PC-3 (cell line): Measurements from ENCODE around the gene MMP3. TPM values are rescaled to one million over a fixed set of nuclear protein-coding genes. Genes with fewer than 3 reads are reported as not detected.

Experiments
- ATAC-seq: fragments of 200-7000 bp; cut with Tn5 transposase; 2 replicates; pipeline ENCODE4 v1.9.1; 2020; ENCODE audit warnings: mild to moderate bottlenecking, moderate library complexity
- BruUV-seq: library from RNA; stranded (reverse); fragments of 400-500 nt; replicated peaks from 2 replicates; lab custom pipeline; 2021; lab: Mats Ljungman, UMichigan
- CTCF ChIA-PET: fragments of 300-600 bp; sonication (Branson Sonifier 250); formaldehyde crosslinking; loops from one replicate; lab custom pipeline; 2022; ENCODE audit warnings: antibody characterized with exemption; lab: Charles Lee
- POLR2A ChIA-PET: fragments of 300-600 bp; sonication (Branson Sonifier 250); formaldehyde crosslinking; loops from one replicate; lab custom pipeline; 2022; ENCODE audit warnings: antibody characterized with exemption; ENCODE audit not compliant: unreplicated experiment; lab: Charles Lee
- DNase-seq: peaks from one replicate; pipeline ENCODE4 v3.0.0-alpha.2; 2015
- H2AFZ ChIP-seq: fragments of 300-600 bp; sonication (generic); 2 replicates; pipeline ENCODE4 v1.6.0; 2016; ENCODE audit warnings: antibody characterized with exemption, low read length
- H3F3A ChIP-seq: fragments of 300-600 bp; sonication (generic); one replicate; pipeline ENCODE4 v1.6.0; 2017; ENCODE audit warnings: antibody characterized with exemption, low read length, control low read depth, mild to moderate bottlenecking; ENCODE audit not compliant: unreplicated experiment
- H3K27ac ChIP-seq: fragments of 300-600 bp; sonication (generic); 2 replicates; pipeline ENCODE4 v1.5.1; 2016; ENCODE audit warnings: mild to moderate bottlenecking, low read length
- H3K27me3 ChIP-seq: fragments of 300-600 bp; sonication (generic); 2 replicates; pipeline ENCODE4 v1.6.1; 2016; ENCODE audit warnings: low read length, mixed read lengths
- H3K36me3 ChIP-seq: fragments of 300-600 bp; sonication (generic); 2 replicates; pipeline ENCODE4 v1.6.1; 2016; ENCODE audit warnings: low read depth, mixed run types, low read length, mixed read lengths
- H3K4me1 ChIP-seq: fragments of 300-600 bp; sonication (generic); 2 replicates; pipeline ENCODE4 v1.5.1; 2016; ENCODE audit warnings: low read length; ENCODE audit not compliant: insufficient read depth
- H3K4me2 ChIP-seq: fragments of 300-600 bp; sonication (generic); 2 replicates; pipeline ENCODE4 v1.6.0; 2016; ENCODE audit warnings: low read length
- H3K4me3 ChIP-seq: fragments of 300-600 bp; sonication (generic); 2 replicates; pipeline ENCODE4 v1.5.1; 2016; ENCODE audit warnings: mild to moderate bottlenecking, low read length, mixed read lengths
- H3K79me2 ChIP-seq: fragments of 300-600 bp; sonication (generic); 2 replicates; pipeline ENCODE4 v1.6.1; 2017; ENCODE audit warnings: low read length, mixed read lengths
- H3K9ac ChIP-seq: fragments of 300-600 bp; sonication (generic); 2 replicates; pipeline ENCODE4 v1.6.0; 2016; ENCODE audit warnings: mild to moderate bottlenecking, low read length
- H3K9me2 ChIP-seq: fragments of 300-600 bp; sonication (generic); replicated peaks from 2 replicates; pipeline ENCODE4 v1.6.1; 2016; ENCODE audit warnings: mixed run types, low read length, mixed read lengths
- H3K9me3 ChIP-seq: fragments of 300-600 bp; sonication (generic); 2 replicates; pipeline ENCODE4 v1.6.1; 2016; ENCODE audit warnings: low read length, mixed read lengths
- H4K20me1 ChIP-seq: fragments of 300-600 bp; sonication (generic); 2 replicates; pipeline ENCODE4 v1.6.1; 2016; ENCODE audit warnings: low read length, mixed read lengths
- CTCF ChIP-seq: fragments of 300-600 bp; sonication (generic); conservative IDR thresholded peaks from 2 replicates; pipeline ENCODE4 v1.5.1; 2017; ENCODE audit warnings: antibody characterized with exemption, low read depth, mild to moderate bottlenecking, low read length
- EZH2 ChIP-seq: fragments of 300-600 bp; sonication (generic); IDR thresholded peaks from one replicate; pipeline ENCODE4 v1.6.1; 2017; ENCODE audit warnings: antibody characterized with exemption, mild to moderate bottlenecking, low read length; ENCODE audit not compliant: unreplicated experiment
- EZH2phosphoT487 ChIP-seq: fragments of 300-600 bp; sonication (generic); IDR thresholded peaks from 2 replicates; pipeline ENCODE4 v1.6.1; 2018; ENCODE audit warnings: mild to moderate bottlenecking, antibody characterized with exemption, low read length, borderline replicate concordance
- intact Hi-C: fragments of 100-400 bp; cut with micrococcal nuclease; formaldehyde crosslinking; loops from 2 replicates; pipeline ENCODE4 v1.9.0; 2023
- total RNA-seq: library from RNA; depleted of rRNA; stranded (reverse); fragments of >200 nt; gene quantifications from 2 replicates; pipeline ENCODE4 v1.2.3, GENCODE V29; 2014

Gene MMP3
- total RNA-seq, 1 experiment from 2014 or later: not detected

GRCh38 chr11:102833731-102834130, 9.7 kb downstream of the MMP3 start:
- Histone ChIP-seq H3K79me2 (no peaks in the 10 kb centered on the region), H3K27ac (no peak overlapping the region), H3K9me3 (no peaks in the 10 kb centered on the region), H3K27me3 (no peaks in the 10 kb centered on the region), H3K36me3 (no peaks in the 10 kb centered on the region), H3K9ac (no peak overlapping the region), H3K9me2 (no peaks in the 10 kb centered on the region), H3K4me2 (no peak overlapping the region), H4K20me1 (no peaks in the 10 kb centered on the region), H3K4me3 (no peak overlapping the region), H3K4me1 (peaks cover 21% of the 10 kb centered on the region), H2AFZ (no peak overlapping the region), H3F3A (no peaks in the 10 kb centered on the region)
- no TSS peak for BruUV-seq
- CTCF ChIA-PET: no interaction called here
- DNase-seq (no peak), ATAC-seq (no peak)
- intact Hi-C loops: no loop called here
- POLR2A ChIA-PET: no interaction called here
- TF ChIP-seq EZH2phosphoT487: no peak
- no peak for TF ChIP-seq EZH2
- no peak for TF ChIP-seq CTCF

- Histone ChIP-seq H3K9ac (no peak overlapping the region), H3K27ac (no peak overlapping the region), H3K36me3 (no peaks in the 10 kb centered on the region), H3K4me2 (no peak overlapping the region), H2AFZ (no peak overlapping the region), H3F3A (no peaks in the 10 kb centered on the region), H3K4me1 (peaks cover 21% of the 10 kb centered on the region), H3K27me3 (no peaks in the 10 kb centered on the region), H3K9me3 (no peaks in the 10 kb centered on the region), H3K79me2 (no peaks in the 10 kb centered on the region), H3K9me2 (no peaks in the 10 kb centered on the region), H4K20me1 (no peaks in the 10 kb centered on the region), H3K4me3 (no peak overlapping the region)
- POLR2A ChIA-PET: no interaction called here
- intact Hi-C loops: no loop called here
- no TSS peak for BruUV-seq
- no peak for TF ChIP-seq EZH2phosphoT487
- TF ChIP-seq CTCF: no peak
- no peak for TF ChIP-seq EZH2
- no peak for DNase-seq
- no peak for ATAC-seq
- CTCF ChIA-PET: no interaction called here
These were observed 10.8 kb downstream of the MMP3 start for GRCh38 chr11:102832612-102833011.

GRCh38 chr11:102831489-102832440, 11.6 kb downstream of the MMP3 start:
- POLR2A ChIA-PET: no interaction called here
- CTCF ChIA-PET: no interaction called here
- no peaks in the 10 kb centered on the region for H3K9me3 ChIP-seq
- intact Hi-C loops: no loop called here
- no peaks in the 10 kb centered on the region for H3K36me3 ChIP-seq
- no peak overlapping the region for H3K4me3 ChIP-seq
- H3K4me1 ChIP-seq: peaks cover 21% of the 10 kb centered on the region
- no peak for ATAC-seq
- no peak overlapping the region for H2AFZ ChIP-seq
- H4K20me1 ChIP-seq: no peaks in the 10 kb centered on the region
- no peak overlapping the region for H3K4me2 ChIP-seq
- H3K9ac ChIP-seq: no peak overlapping the region
- TF ChIP-seq EZH2: no peak
- no peak for TF ChIP-seq CTCF
- no peak for TF ChIP-seq EZH2phosphoT487
- H3K27me3 ChIP-seq: no peaks in the 10 kb centered on the region
- H3K79me2 ChIP-seq: no peaks in the 10 kb centered on the region
- H3K9me2 ChIP-seq: no peaks in the 10 kb centered on the region
- H3F3A ChIP-seq: no peaks in the 10 kb centered on the region
- no TSS peak for BruUV-seq
- H3K27ac ChIP-seq: no peak overlapping the region
- DNase-seq: no peak
